PFSK-1 (cell line): ENCODE data around the gene DCAF11.

ENCODE experiments used
- FOXP2 ChIP-seq: optimal IDR thresholded peaks from 2 replicates; pipeline ENCODE3; 2011; ENCODE audit warnings: borderline replicate concordance, control low read depth, inconsistent platforms; ENCODE audit not compliant: insufficient read depth; ENCODE audit errors: extremely low read length, extremely low read depth
- POLR2AphosphoS5 ChIP-seq: IDR thresholded peaks from 2 replicates; pipeline ENCODE4 v1.6.1; 2012; ENCODE audit warnings: low read depth, mild to moderate bottlenecking, control low read depth, low read length, moderate library complexity
- SIN3A ChIP-seq: IDR thresholded peaks from 2 replicates; pipeline ENCODE4 v1.6.1; 2012; ENCODE audit warnings: mild to moderate bottlenecking, low read length, moderate library complexity, borderline replicate concordance; ENCODE audit not compliant: insufficient read depth
- TAF1 ChIP-seq: IDR thresholded peaks from 2 replicates; pipeline ENCODE4 v1.6.1; 2012; ENCODE audit warnings: low read length, control low read depth, borderline replicate concordance; ENCODE audit not compliant: insufficient read depth
- TF ChIP-seq, protein P1 (sequence below), 2 experiments: IDR thresholded peaks; 2 replicates each; pipeline versions ENCODE4 v1.6.1 to v1.8.0; 2011 to 2012; ENCODE audit warnings: low read depth in 2 of 2, low read length in 2 of 2, control low read depth in 1 of 2, inconsistent platforms in 1 of 2, mild to moderate bottlenecking in 1 of 2, moderate library complexity in 1 of 2; ENCODE audit not compliant: insufficient read depth in 1 of 2

Gene DCAF11

DNA sequence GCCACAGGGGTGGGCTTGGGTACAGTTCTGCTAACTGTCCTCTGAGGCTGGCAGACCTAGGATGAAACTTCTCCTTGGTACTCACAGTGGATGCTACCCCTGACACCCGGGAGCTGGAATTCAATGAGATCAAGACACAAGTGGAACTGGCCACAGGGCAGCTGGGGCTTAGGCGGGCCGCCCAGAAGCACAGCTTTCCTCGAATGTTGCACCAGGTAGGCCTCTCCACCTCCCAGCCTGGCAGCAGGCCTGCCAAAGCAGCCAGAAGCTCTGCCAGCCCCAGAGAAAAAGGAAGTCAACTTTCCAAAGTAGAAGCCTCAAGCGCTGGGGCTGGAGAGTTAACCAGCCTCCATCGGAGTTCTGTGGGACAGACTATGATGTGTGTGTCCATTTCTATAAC, 2.6 kb downstream of the DCAF11 start:
- TF ChIP-seq SIN3A (no peak), FOXP2 (no peak), TAF1 (no peak), POLR2AphosphoS5 (no peak)
- TF ChIP-seq, protein P1, sequence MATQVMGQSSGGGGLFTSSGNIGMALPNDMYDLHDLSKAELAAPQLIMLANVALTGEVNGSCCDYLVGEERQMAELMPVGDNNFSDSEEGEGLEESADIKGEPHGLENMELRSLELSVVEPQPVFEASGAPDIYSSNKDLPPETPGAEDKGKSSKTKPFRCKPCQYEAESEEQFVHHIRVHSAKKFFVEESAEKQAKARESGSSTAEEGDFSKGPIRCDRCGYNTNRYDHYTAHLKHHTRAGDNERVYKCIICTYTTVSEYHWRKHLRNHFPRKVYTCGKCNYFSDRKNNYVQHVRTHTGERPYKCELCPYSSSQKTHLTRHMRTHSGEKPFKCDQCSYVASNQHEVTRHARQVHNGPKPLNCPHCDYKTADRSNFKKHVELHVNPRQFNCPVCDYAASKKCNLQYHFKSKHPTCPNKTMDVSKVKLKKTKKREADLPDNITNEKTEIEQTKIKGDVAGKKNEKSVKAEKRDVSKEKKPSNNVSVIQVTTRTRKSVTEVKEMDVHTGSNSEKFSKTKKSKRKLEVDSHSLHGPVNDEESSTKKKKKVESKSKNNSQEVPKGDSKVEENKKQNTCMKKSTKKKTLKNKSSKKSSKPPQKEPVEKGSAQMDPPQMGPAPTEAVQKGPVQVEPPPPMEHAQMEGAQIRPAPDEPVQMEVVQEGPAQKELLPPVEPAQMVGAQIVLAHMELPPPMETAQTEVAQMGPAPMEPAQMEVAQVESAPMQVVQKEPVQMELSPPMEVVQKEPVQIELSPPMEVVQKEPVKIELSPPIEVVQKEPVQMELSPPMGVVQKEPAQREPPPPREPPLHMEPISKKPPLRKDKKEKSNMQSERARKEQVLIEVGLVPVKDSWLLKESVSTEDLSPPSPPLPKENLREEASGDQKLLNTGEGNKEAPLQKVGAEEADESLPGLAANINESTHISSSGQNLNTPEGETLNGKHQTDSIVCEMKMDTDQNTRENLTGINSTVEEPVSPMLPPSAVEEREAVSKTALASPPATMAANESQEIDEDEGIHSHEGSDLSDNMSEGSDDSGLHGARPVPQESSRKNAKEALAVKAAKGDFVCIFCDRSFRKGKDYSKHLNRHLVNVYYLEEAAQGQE (IDR thresholded peaks at IDR 0.05; ENCODE audit: insufficient read depth in 1 of 2, low read depth in 2 of 2, low read length in 2 of 2) = no peak

DNA sequence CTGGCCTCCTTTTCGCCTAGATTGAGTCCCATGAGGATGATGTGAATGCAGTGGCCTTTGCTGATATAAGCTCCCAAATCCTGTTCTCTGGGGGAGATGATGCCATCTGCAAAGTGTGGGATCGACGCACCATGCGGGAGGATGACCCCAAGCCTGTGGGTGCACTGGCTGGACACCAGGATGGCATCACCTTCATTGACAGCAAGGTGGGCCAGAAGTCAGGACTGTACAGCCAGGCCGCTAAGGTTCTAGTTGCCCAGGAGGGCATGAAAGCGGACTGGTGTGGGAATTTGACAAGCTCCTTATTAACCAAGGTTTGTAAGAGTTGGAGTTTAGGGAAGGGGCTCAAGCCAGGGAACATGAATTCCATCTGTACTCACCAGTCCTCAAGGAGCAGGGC, 5.1 kb downstream of the DCAF11 start:
- no peak for TF ChIP-seq FOXP2
- no peak for TF ChIP-seq SIN3A
- no peak for TF ChIP-seq TAF1
- no peak for TF ChIP-seq POLR2AphosphoS5
- TF ChIP-seq, protein P1 (IDR thresholded peaks at IDR 0.05; ENCODE audit: insufficient read depth in 1 of 2, low read depth in 2 of 2, low read length in 2 of 2) = no peak

DNA sequence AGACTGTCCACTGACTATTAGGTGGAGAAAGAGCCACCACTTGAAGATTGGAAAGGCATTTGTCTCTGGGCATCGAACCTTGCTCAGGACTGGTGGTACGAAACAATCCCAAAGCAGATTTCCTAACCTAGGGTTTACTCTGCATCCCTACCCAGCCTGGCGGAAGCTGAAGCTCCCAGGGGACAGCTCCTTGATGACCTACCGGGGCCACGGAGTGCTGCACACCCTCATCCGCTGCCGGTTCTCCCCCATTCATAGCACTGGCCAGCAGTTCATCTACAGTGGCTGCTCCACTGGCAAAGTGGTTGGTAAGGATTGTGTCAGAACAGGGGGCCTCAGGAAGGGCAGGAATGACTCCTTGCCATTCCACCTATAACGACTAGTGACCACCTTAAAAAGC, 6.6 kb downstream of the DCAF11 start:
- TF ChIP-seq FOXP2 (no peak), POLR2AphosphoS5 (no peak), TAF1 (no peak), SIN3A (no peak)
- TF ChIP-seq, protein P1 (IDR thresholded peaks at IDR 0.05; ENCODE audit: insufficient read depth in 1 of 2, low read depth in 2 of 2, low read length in 2 of 2) = no peak

DNA sequence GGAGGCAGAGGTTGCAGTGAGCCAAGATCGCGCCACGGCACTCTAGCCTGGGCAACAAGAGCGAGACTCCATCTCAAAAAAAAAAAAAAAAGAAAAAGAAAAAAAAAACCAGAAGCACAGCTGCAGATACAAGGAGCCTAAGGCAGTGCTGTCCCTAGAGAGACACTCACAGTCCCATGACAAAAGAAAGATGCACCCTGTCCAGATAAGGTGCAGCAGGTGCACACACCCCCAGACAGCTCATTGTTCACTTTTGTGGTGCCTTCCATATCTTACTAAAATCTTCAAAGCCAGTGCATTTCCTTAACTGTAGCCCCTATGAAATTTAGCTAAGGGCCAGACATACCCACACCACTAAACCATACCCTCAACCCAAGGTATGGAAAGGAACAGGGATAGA, 7.8 kb downstream of the DCAF11 start:
- TF ChIP-seq, protein P1 (IDR thresholded peaks at IDR 0.05; ENCODE audit: insufficient read depth in 1 of 2, low read depth in 2 of 2, low read length in 2 of 2) = no peak
- TF ChIP-seq FOXP2 = no peak
- TF ChIP-seq TAF1 = no peak
- no peak for TF ChIP-seq SIN3A
- no peak for TF ChIP-seq POLR2AphosphoS5

DNA sequence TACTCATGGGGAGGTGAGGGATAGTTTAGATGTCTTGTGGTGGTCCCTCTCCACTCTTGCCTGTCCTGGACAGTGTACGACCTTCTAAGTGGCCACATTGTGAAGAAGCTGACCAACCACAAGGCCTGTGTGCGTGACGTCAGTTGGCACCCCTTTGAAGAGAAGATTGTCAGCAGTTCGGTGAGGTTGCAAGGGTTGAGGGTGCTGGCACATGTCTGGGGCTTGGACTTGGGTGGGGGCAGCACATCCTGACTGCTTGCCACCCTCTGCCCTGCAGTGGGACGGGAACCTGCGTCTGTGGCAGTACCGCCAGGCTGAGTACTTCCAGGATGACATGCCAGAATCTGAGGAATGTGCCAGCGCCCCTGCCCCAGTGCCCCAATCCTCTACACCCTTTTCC, 8.3 kb downstream of the DCAF11 start:
- TF ChIP-seq POLR2AphosphoS5 (no peak), FOXP2 (no peak), TAF1 (no peak), SIN3A (no peak)
- TF ChIP-seq, protein P1 (IDR thresholded peaks at IDR 0.05; ENCODE audit: insufficient read depth in 1 of 2, low read depth in 2 of 2, low read length in 2 of 2) = no peak
